ENCODE measurements around the gene NAV3. TPM values are rescaled to one million over a fixed set of nuclear protein-coding genes. Genes with fewer than 3 reads are reported as not detected.

NAV3 gene
- total RNA-seq, 2 donors from 2014 or later, result 9.0 to 12.6 TPM

DNA sequence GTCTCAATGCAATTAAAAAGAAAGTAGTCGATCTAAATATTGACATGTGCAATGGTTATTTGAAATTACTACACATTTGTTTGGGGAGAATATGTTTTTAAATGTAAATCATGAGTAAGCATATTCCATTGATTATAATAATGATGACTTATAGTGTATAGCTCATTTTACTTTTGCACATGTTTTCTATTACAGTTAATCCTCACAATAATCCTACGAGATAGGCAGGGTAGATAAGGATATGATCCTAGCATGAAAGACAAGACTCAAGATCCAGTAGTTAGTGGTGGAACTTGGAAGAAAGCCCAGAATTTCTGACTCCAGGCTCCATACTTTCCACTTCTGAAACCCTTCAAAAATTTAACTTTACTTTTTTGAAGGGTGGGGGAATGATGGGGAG is 94.0 kb downstream of the NAV3 start:
- Histone ChIP-seq H3K27ac (no peak overlapping the region), H3K27me3 (replicated peaks; ENCODE audit: insufficient read depth) (no peaks in the 10 kb centered on the region), H3K36me3 (no peaks in the 10 kb centered on the region), H3K4me3 (no peak overlapping the region), H3K9me3 (no peaks in the 10 kb centered on the region), H3K4me1 (replicated peaks) (no peaks in the 10 kb centered on the region)
- intact Hi-C loops (cut with DNase I), result loop anchor here (5.0 kb wide), 3 partner anchors 202 to 877 kb away; no protein-coding TSS in a partner anchor
- no peak for DNase-seq (ENCODE audit: low spot score)
- WGBS, result 87% methylated on average over 2 of the region's 2 CpGs
- TF ChIP-seq, protein P1, sequence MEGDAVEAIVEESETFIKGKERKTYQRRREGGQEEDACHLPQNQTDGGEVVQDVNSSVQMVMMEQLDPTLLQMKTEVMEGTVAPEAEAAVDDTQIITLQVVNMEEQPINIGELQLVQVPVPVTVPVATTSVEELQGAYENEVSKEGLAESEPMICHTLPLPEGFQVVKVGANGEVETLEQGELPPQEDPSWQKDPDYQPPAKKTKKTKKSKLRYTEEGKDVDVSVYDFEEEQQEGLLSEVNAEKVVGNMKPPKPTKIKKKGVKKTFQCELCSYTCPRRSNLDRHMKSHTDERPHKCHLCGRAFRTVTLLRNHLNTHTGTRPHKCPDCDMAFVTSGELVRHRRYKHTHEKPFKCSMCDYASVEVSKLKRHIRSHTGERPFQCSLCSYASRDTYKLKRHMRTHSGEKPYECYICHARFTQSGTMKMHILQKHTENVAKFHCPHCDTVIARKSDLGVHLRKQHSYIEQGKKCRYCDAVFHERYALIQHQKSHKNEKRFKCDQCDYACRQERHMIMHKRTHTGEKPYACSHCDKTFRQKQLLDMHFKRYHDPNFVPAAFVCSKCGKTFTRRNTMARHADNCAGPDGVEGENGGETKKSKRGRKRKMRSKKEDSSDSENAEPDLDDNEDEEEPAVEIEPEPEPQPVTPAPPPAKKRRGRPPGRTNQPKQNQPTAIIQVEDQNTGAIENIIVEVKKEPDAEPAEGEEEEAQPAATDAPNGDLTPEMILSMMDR (IDR thresholded peaks at IDR 0.05), result no peak
- TF ChIP-seq POLR2AphosphoS5 (IDR thresholded peaks at IDR 0.05), result no peak
- TF ChIP-seq POLR2A (IDR thresholded peaks at IDR 0.05), result no peak

GRCh38 chr12:77925536-77926108 is 94.9 kb downstream of the NAV3 start:
- Histone ChIP-seq H3K9me3 (no peaks in the 10 kb centered on the region), H3K4me1 (replicated peaks) (no peaks in the 10 kb centered on the region), H3K36me3 (no peaks in the 10 kb centered on the region), H3K27me3 (replicated peaks; ENCODE audit: insufficient read depth) (no peaks in the 10 kb centered on the region), H3K4me3 (no peak overlapping the region), H3K27ac (no peak overlapping the region)
- intact Hi-C loops (cut with DNase I), result loop anchor here (5.0 kb wide), 2 partner anchors 203 to 878 kb away; no protein-coding TSS in a partner anchor
- WGBS, result 0% methylated on average over 6 of the region's 6 CpGs
- DNase-seq (ENCODE audit: low spot score), result peak; percentile 65
- TF ChIP-seq, protein P1 (IDR thresholded peaks at IDR 0.05), result peak in 3 of 4 experiments; percentile 72 to 93 (median 91)
- peak; percentile 39 for TF ChIP-seq POLR2AphosphoS5 (IDR thresholded peaks at IDR 0.05)
- TF ChIP-seq POLR2A (IDR thresholded peaks at IDR 0.05), result no peak

GRCh38 chr12:77928078-77928477 is 97.4 kb downstream of the NAV3 start:
- no peaks in the 10 kb centered on the region for H3K9me3 ChIP-seq
- no peak for DNase-seq (ENCODE audit: low spot score)
- no peak overlapping the region for H3K4me3 ChIP-seq
- no peaks in the 10 kb centered on the region for H3K27me3 ChIP-seq (replicated peaks; ENCODE audit: insufficient read depth)
- 89% methylated on average over 8 of the region's 8 CpGs for WGBS
- no peaks in the 10 kb centered on the region for H3K36me3 ChIP-seq
- H3K4me1 ChIP-seq (replicated peaks), result no peaks in the 10 kb centered on the region
- no peak for TF ChIP-seq POLR2AphosphoS5 (IDR thresholded peaks at IDR 0.05)
- TF ChIP-seq, protein P1 (IDR thresholded peaks at IDR 0.05), result no peak
- TF ChIP-seq POLR2A (IDR thresholded peaks at IDR 0.05), result no peak
- intact Hi-C loops (cut with DNase I), result loop anchor here (5.0 kb wide), 2 partner anchors 206 to 881 kb away; no protein-coding TSS in a partner anchor
- H3K27ac ChIP-seq, result no peak overlapping the region

- Histone ChIP-seq H3K27me3 (replicated peaks; ENCODE audit: insufficient read depth) (no peaks in the 10 kb centered on the region), H3K36me3 (no peaks in the 10 kb centered on the region), H3K4me1 (replicated peaks) (no peaks in the 10 kb centered on the region), H3K4me3 (no peak overlapping the region), H3K9me3 (no peaks in the 10 kb centered on the region), H3K27ac (no peak overlapping the region)
- WGBS, result 98% methylated on average over 2 of the region's 2 CpGs
- DNase-seq (ENCODE audit: low spot score), result no peak
- intact Hi-C loops (cut with DNase I), result loop anchor here (10.0 kb wide), 1 partner anchor 1677 kb away; no protein-coding TSS in a partner anchor
- TF ChIP-seq, protein P1 (IDR thresholded peaks at IDR 0.05), result no peak
- TF ChIP-seq POLR2A (IDR thresholded peaks at IDR 0.05), result no peak
- TF ChIP-seq POLR2AphosphoS5 (IDR thresholded peaks at IDR 0.05), result no peak
These were observed 101.5 kb downstream of the NAV3 start for GRCh38 chr12:77932216-77932615.

DNA sequence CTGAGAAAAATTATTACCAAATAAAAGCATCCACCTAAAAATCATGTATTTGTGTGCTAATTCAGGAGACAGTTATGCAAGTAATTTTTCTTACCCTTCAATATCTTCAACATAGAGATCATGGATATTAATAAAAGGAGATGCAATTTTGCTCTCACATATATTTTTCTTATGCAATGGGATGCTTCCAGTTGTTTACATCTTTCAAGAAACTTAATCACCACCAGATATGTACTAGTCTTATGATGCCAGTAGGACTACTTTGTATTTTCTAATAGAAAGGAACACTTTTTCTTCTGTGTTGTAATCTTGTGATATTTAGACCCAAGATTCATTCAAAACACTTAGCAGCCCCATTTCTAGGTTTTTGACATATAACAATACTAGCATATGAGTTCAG is 107.6 kb downstream of the NAV3 start:
- no peak for TF ChIP-seq POLR2AphosphoS5 (IDR thresholded peaks at IDR 0.05)
- TF ChIP-seq, protein P1 (IDR thresholded peaks at IDR 0.05), result no peak
- no peak for TF ChIP-seq POLR2A (IDR thresholded peaks at IDR 0.05)
- no peaks in the 10 kb centered on the region for H3K4me1 ChIP-seq (replicated peaks)
- DNase-seq (ENCODE audit: low spot score), result no peak
- H3K9me3 ChIP-seq, result no peaks in the 10 kb centered on the region
- no peaks in the 10 kb centered on the region for H3K27me3 ChIP-seq (replicated peaks; ENCODE audit: insufficient read depth)
- no peak overlapping the region for H3K4me3 ChIP-seq
- H3K27ac ChIP-seq, result no peak overlapping the region
- H3K36me3 ChIP-seq, result no peaks in the 10 kb centered on the region
- intact Hi-C loops (cut with DNase I), result loop anchor here (10.0 kb wide), 1 partner anchor 1684 kb away; no protein-coding TSS in a partner anchor

Data from prostate gland (tissue), 2 donors.